ENCODE results near the gene ZNF503.

ZNF503 gene

DNA sequence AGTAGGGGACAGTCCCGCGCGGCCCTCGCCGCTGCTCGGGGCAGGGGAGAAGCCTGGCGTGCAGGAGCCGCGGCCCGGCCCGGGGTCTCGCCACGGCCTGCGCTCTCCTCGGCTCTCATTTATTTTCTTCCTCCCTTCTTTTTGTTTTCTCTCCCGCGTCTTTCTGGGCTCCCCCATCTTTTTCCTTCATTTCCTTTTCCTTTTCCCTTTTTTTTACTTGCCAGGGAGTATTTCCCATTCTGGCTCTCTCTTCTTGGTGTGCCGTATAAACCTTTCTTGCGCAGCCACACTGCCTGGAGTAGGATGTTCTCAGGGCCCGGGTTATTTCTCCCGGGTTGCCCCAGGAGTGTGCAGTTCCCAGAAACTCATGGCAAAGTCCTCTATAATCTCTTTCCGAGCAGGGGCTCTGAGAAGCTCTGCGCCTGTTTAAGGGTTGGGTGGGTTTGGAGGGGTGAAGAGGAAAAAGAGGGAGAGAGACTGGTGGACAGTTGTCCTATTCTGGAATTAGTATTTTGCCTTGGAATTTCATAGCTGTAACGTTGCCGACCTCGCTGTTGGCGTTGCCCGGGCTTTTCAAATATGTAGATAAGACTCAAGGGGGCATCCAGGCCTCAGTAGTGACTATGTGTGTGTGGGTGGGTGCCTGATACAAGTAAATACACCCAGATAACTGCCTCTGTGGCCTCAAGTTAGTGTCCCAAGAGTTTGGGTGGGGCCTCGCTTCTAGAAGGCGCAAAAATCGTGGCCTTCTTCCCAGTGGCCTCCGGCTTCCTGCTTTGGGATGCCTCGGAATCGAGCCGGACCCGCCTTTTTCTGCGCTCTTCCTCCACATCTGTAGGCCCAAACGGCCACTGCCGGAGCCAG is 4.3 kb upstream of the ZNF503 start:
- peak overlapping the region; percentile 96 for H3K27ac ChIP-seq
- TF ChIP-seq, protein P1, sequence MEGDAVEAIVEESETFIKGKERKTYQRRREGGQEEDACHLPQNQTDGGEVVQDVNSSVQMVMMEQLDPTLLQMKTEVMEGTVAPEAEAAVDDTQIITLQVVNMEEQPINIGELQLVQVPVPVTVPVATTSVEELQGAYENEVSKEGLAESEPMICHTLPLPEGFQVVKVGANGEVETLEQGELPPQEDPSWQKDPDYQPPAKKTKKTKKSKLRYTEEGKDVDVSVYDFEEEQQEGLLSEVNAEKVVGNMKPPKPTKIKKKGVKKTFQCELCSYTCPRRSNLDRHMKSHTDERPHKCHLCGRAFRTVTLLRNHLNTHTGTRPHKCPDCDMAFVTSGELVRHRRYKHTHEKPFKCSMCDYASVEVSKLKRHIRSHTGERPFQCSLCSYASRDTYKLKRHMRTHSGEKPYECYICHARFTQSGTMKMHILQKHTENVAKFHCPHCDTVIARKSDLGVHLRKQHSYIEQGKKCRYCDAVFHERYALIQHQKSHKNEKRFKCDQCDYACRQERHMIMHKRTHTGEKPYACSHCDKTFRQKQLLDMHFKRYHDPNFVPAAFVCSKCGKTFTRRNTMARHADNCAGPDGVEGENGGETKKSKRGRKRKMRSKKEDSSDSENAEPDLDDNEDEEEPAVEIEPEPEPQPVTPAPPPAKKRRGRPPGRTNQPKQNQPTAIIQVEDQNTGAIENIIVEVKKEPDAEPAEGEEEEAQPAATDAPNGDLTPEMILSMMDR (conservative IDR thresholded peaks at IDR 0.05): no peak

DNA sequence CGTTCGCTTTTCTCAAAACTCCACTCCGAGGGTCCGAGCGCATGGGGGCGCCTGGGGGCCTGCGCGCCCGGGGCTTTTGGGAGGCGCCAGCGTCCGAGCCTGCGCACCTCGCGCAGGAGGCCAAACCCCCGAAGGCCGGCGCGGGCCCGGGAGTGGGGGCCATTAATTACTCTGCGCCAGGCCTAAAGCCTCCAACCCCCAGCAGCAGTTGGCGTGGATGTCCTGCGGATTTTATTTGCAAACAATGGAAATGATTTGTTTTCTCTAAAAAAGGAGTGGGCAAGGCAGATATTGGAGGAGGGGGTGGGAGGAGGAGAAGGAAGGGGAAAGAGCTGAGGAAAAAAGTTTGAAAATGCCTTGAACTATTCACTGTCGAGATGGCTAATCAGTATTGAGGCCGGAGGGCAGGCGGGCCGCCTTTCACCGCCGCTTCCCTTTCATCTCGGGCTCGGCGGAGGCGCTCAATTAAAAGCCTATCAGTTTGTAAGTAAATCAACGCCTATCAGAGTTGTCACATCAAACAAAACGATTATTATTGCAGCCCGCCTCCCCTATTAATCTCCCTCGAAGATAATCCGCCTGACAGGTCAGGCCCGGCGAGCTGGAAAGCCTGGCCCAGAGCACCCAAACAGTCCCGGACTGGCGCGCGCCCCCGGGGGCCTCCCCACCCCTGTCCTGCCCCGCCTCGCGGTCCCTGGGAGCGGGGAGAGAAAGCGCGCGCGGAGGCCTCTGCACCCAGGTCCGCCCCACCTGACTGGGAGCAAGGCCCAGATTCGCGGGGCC is 3.4 kb upstream of the ZNF503 start:
- TF ChIP-seq, protein P1 (conservative IDR thresholded peaks at IDR 0.05): no peak; the same call in 1 of the 2 replicates
- H3K27ac ChIP-seq: peak overlapping the region; percentile 96

DNA sequence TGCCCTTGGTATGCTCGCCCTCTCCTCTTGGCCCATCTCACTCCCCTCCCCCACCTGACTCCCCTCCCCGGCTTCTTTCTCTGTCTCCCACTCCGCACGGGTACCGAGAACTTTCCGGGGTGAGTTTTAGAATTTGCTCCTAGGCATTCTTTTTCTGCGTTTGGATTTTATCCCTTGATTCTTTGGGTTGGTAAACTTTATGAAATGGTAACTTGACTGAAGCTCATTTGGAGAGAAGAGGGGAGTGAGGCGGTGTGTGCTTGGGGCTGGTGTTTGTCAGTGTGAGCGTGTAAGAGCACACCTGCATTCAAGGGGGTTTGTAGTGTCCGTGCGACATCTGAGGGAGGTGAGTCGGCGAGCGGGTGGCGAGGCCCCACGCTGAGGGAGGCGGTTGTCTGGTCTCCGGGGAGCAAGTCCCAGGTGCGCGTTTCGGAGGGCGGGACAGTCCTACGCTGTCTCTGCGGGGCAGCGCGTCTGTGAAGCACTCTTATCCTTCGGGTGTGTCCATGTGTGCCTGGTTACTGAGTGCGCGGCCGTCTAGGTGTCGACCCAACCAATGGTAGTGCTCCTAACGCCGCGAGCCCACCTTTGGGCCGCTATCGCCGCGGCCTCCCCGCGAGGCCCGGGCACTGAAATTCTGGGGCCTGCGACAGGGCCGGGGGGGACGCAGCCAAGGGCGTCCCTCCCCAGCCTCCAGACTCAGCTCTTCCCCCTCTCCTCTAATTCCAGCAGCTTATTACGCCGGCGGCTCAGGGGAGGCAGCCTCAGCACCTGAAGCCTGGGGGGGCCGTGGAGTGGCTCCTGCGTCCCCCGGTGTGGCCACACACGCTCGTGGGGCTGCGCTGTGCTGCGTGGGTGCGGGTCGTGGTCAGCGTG is 2.6 kb upstream of the ZNF503 start:
- TF ChIP-seq, protein P1 (conservative IDR thresholded peaks at IDR 0.05): no peak
- peak overlapping the region; percentile 96 for H3K27ac ChIP-seq

DNA sequence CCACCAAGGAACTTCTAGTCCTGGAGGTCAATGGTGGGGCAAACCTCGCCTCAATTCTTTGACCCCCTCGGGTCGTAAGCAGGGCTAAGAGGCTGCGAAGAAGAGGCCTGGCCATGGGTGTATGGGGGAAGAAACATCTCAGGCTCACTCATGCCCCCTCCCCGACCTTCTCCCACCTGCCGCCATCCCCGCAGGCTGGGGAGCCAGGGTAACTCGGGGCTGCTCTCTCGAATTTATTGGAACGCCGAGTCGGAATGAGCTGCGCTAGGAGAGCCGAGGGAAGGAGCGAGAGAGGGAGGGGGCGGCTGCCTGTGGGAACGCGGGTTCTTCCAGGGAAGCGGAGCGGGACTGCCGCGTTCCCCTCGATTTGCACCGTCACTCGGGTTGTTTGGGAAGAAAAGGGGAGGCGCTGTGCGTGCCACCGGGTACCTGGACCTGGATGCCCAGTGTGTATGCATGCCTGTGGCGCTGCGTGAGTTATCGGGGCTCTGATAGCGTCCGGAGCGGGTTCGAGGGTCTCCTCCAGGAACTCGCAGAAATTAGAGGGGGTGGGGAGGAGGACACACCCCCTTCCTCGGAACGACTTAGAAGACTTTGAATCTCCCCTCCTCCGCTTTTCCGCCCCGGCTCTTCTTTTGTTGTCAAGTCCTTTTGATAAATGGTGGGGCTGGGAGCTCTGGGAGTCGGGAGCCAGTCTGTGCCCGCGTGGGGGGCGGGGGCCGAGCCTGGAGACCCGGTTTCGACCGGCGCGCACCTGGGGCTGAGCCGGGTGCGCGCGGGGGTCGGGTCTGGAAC is 1.8 kb upstream of the ZNF503 start:
- H3K27ac ChIP-seq: peak overlapping the region; percentile 96
- TF ChIP-seq, protein P1 (conservative IDR thresholded peaks at IDR 0.05): no peak

DNA sequence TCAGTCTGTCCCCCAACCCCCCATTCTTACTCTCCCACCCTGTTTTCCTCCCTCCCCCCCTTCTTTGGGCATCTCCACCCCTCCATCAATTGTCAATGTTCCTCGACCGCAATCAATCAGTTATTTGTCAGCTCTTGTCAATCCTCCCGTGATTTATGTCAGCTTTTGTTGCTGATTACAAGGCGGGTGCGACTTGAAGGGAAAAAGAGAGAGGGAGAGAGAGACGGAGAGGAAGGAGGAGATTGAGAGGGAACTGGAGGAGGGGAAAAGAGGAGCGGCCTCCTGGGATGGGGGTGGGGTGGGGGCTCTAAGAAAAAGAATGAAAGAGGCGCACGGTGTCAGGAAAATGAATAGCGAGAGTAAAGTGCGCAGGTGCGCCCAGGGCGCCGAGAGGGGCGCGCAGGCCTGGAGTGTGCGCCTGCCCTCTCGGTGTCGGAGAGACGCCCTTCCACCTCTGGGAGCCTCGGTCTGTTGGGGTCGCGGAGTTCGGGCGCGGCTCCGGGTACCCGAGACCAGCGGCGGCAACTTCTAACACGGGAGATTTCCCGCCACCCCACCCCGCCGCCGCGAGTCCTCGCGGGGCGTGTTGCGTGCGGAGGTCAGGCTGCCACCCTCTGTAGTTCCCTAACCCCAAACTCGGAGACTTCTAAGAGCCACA is 1.1 kb upstream of the ZNF503 start:
- TF ChIP-seq, protein P1 (conservative IDR thresholded peaks at IDR 0.05): no peak
- H3K27ac ChIP-seq: peak overlapping the region; percentile 96

DNA sequence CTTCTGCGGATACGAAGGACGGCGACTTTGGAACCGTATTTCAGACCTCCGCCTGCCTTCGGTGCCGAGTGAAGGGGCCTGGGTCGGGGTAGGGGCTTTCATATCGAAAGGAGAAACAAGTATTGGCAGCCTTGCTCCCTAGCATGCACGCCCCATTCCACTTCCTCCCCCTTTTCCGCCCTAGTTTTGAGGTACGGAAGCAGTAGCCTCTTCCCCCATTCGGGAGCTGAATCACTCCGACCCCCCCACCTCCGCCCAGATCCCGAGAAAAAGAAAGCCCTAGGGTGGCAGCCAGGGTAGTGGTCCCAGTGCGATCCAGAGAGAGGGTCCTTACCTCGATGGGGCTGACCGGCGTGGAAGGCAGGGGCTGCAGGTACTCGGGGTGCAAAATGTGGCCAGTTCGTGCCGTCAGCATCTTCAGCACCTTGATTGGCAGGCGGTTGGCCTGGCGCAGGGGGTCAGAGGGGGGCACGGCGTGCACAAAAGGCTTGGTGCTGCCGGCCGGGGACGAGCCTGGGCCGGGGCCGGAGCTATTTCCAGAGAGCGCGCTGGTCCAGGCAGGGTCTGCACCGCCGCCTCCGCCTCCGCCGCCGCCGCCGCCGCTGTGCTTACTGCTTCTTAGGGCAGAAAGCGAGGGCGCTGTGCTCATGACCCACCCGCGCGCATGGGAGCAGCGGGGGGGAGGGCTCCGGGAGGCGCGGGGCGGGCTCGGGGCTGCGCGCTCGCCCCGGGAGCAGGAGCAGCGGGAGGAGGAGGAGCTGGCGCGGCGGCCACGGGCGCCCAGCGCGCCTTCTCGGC is 594 bp downstream of the ZNF503 start:
- TF ChIP-seq, protein P1 (conservative IDR thresholded peaks at IDR 0.05): no peak
- peak overlapping the region; percentile 96 for H3K27ac ChIP-seq
